HL-60 (cell line): ENCODE data around the gene LRRC73.

Experiments used
- POLR2AphosphoS5 ChIP-seq: IDR thresholded peaks from 2 replicates; pipeline ENCODE4 v1.6.1; 2012; ENCODE audit warnings: low read depth
- TF ChIP-seq, protein P1 (sequence below): IDR thresholded peaks from 2 replicates; pipeline ENCODE4 v1.6.1; 2012; ENCODE audit warnings: low read depth; ENCODE audit not compliant: insufficient replicate concordance
- TF ChIP-seq, protein P2 (sequence below): IDR thresholded peaks from one replicate; pipeline ENCODE4 v1.5.1; 2011; ENCODE audit warnings: low read length, control low read depth, inconsistent platforms; ENCODE audit not compliant: insufficient read depth

DNA sequence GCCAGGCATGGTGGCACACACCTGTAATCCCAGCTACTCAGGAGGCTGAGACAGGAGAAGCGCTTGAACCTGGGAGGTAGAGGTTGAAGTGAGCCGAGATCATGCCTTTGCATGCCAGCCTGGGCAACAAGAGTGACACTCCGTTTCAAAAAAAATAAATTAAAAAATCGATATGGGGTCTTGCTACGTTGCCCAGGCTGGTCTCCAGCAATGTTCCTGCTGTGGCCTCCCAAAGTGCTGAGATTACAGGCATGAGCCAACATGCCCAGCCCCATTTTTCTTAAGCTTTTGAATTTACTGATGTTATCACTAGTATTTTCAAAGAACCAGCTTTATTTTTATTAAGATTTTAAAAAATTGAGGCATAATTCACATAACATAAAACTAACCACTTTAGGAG lies 30.4 kb upstream of the LRRC73 start:
- TF ChIP-seq, protein P1, sequence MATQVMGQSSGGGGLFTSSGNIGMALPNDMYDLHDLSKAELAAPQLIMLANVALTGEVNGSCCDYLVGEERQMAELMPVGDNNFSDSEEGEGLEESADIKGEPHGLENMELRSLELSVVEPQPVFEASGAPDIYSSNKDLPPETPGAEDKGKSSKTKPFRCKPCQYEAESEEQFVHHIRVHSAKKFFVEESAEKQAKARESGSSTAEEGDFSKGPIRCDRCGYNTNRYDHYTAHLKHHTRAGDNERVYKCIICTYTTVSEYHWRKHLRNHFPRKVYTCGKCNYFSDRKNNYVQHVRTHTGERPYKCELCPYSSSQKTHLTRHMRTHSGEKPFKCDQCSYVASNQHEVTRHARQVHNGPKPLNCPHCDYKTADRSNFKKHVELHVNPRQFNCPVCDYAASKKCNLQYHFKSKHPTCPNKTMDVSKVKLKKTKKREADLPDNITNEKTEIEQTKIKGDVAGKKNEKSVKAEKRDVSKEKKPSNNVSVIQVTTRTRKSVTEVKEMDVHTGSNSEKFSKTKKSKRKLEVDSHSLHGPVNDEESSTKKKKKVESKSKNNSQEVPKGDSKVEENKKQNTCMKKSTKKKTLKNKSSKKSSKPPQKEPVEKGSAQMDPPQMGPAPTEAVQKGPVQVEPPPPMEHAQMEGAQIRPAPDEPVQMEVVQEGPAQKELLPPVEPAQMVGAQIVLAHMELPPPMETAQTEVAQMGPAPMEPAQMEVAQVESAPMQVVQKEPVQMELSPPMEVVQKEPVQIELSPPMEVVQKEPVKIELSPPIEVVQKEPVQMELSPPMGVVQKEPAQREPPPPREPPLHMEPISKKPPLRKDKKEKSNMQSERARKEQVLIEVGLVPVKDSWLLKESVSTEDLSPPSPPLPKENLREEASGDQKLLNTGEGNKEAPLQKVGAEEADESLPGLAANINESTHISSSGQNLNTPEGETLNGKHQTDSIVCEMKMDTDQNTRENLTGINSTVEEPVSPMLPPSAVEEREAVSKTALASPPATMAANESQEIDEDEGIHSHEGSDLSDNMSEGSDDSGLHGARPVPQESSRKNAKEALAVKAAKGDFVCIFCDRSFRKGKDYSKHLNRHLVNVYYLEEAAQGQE = no peak
- TF ChIP-seq, protein P2, sequence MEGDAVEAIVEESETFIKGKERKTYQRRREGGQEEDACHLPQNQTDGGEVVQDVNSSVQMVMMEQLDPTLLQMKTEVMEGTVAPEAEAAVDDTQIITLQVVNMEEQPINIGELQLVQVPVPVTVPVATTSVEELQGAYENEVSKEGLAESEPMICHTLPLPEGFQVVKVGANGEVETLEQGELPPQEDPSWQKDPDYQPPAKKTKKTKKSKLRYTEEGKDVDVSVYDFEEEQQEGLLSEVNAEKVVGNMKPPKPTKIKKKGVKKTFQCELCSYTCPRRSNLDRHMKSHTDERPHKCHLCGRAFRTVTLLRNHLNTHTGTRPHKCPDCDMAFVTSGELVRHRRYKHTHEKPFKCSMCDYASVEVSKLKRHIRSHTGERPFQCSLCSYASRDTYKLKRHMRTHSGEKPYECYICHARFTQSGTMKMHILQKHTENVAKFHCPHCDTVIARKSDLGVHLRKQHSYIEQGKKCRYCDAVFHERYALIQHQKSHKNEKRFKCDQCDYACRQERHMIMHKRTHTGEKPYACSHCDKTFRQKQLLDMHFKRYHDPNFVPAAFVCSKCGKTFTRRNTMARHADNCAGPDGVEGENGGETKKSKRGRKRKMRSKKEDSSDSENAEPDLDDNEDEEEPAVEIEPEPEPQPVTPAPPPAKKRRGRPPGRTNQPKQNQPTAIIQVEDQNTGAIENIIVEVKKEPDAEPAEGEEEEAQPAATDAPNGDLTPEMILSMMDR = no peak
- no peak for TF ChIP-seq POLR2AphosphoS5
